Stimulated activated naive CD8-positive, alpha-beta T cell treated with anti-CD3 and anti-CD28 coated beads, Interleukin-15, amount 100 ng/mL, for 72 hours (primary cell): Measurements from ENCODE around the gene FABP1.

Source experiments
- ATAC-seq: fragments of 150-1000 bp; cut with Tn5 transposase; 2 replicates; pipeline ENCODE4 v1.10.0; 2021; ENCODE audit warnings: mild to moderate bottlenecking, moderate library complexity
- DNase-seq, 2 donors: peaks; one replicate each; pipeline ENCODE4 v3.0.0; 2021 to 2022
- H3K27ac Mint-ChIP-seq, 2 donors: one replicate each; pipeline ENCODE4 v1.8.0; 2022; ENCODE audit warnings: mild to moderate bottlenecking in 2 of 2, mixed read lengths in 2 of 2, moderate library complexity in 2 of 2
- H3K27me3 Mint-ChIP-seq: one replicate; pipeline ENCODE4 v1.8.0; 2022; ENCODE audit warnings: mixed read lengths
- H3K4me1 Mint-ChIP-seq: one replicate; pipeline ENCODE4 v1.8.0; 2022; ENCODE audit warnings: mild to moderate bottlenecking, mixed read lengths
- H3K4me3 Mint-ChIP-seq, 2 donors: one replicate each; pipeline ENCODE4 v1.8.0; 2022; ENCODE audit warnings: mild to moderate bottlenecking in 2 of 2, mixed read lengths in 2 of 2, moderate library complexity in 1 of 2
- H3K9me3 Mint-ChIP-seq, 2 donors: one replicate each; pipeline ENCODE4 v1.8.0; 2022; ENCODE audit warnings: mixed read lengths in 2 of 2

FABP1 gene

GRCh38 chr2:88125924-88126771, 1.7 kb downstream of the FABP1 start:
- ATAC-seq (no peak), DNase-seq (no peak)
- Mint-ChIP-seq H3K27ac (no peak overlapping the region), H3K4me1 (no peaks in the 10 kb centered on the region), H3K4me3 (no peak overlapping the region), H3K9me3 (no peaks in the 10 kb centered on the region), H3K27me3 (peaks cover 17% of the 10 kb centered on the region)

- Mint-ChIP-seq H3K4me3 (no peak overlapping the region), H3K9me3 (no peaks in the 10 kb centered on the region), H3K27ac (no peak overlapping the region), H3K27me3 (peaks cover 17% of the 10 kb centered on the region), H3K4me1 (no peaks in the 10 kb centered on the region)
- DNase-seq (no peak), ATAC-seq (no peak)
These were observed 2.4 kb downstream of the FABP1 start for GRCh38 chr2:88125344-88125923.

DNA sequence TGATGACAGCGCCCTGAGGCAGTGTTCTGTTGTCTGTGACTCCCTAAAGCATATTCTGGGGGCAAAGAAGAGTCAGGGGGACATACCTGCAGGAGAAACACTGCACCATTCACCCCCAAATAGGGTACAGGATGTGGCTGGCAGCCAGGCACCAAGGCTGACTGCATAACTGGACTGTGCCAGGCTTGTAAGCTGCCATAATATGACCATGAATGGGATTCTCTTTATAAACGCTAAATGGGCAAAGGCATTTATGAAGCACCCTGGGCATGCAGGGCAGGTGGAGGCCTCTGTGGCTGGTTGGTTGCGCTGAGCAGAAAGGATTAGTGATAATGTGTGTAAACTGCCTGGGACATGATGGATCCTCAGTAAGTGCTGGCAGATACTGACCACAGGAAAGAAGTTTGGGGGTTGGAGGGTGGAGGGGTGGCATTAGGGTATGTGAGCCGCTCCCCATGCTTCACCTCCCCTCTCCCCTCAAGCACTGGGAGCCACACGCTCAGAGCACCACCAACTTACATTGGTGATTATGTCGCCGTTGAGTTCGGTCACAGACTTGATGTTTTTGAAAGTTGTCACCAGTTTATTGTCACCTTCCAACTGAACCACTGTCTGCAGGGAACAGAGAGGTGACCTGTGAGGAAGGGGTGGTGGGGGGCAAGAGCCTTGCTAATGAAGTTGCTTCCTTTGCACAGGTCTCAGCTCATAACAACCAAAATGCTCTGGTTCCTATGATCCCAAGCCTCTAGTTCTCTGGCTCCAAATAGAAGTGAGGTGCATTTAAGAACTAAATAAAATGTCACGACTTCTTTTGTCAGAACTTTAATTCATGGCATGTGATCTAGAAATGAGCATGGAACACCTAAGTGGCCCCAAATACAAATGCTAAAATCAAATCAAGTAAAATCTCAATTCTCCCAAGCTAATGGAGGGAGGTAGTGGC, 3.6 kb downstream of the FABP1 start:
- peaks cover 17% of the 10 kb centered on the region for H3K27me3 Mint-ChIP-seq
- ATAC-seq (no peak), DNase-seq (no peak)
- no peak overlapping the region for H3K27ac Mint-ChIP-seq
- no peak overlapping the region for H3K4me3 Mint-ChIP-seq
- no peaks in the 10 kb centered on the region for H3K4me1 Mint-ChIP-seq
- no peaks in the 10 kb centered on the region for H3K9me3 Mint-ChIP-seq

DNA sequence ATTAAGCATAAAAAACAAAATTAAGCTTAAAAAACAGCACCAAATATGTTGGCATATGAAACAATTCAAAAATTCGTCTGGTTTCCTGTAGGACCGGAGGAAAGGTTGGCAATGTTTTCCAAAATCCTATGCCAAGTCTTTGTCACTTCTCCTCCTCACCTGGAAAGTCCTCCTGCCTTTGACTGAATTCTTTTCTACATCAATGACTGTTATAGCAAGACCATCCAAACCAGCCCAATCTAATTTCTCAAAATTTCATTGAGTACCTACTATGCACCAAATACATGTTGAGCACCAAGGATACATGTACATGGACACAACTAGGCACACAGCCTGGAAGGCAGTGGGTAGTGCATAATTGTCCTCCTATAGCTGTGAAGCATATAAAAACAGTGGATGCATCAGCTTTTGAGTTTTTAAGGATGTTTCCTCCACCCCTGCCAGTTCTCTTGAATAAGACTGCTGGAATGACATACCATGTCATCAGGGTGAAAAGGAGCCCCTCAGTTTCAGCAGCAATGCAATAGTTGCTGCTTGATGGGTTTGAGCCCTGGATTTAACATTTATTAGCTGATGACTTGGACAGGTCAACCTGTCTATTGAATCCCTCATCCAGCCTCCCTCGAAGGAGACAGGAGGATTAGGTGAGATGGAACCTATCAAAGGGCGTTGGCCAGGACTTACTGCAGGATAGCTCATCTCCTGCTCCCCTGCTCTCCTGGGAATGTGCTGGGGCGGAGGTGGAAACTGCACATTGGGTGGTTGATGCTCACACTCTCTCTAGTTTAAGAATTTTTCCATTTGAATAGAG, 4.5 kb downstream of the FABP1 start:
- Mint-ChIP-seq H3K27ac (no peak overlapping the region), H3K4me3 (no peak overlapping the region), H3K9me3 (no peaks in the 10 kb centered on the region), H3K4me1 (no peaks in the 10 kb centered on the region), H3K27me3 (peaks cover 17% of the 10 kb centered on the region)
- ATAC-seq (no peak), DNase-seq (no peak)

- H3K27me3 Mint-ChIP-seq = peaks cover 17% of the 10 kb centered on the region
- ATAC-seq (no peak), DNase-seq (no peak)
- H3K9me3 Mint-ChIP-seq = no peaks in the 10 kb centered on the region
- H3K4me1 Mint-ChIP-seq = no peaks in the 10 kb centered on the region
- H3K27ac Mint-ChIP-seq = no peak overlapping the region
- H3K4me3 Mint-ChIP-seq = no peak overlapping the region
These were observed 5.5 kb downstream of the FABP1 start for GRCh38 chr2:88122141-88122884.

- Mint-ChIP-seq H3K4me1 (no peaks in the 10 kb centered on the region), H3K9me3 (no peaks in the 10 kb centered on the region), H3K27me3 (peaks cover 14% of the 10 kb centered on the region)
These were observed 6.2 kb downstream of the FABP1 start for GRCh38 chr2:88121678-88122077.

DNA sequence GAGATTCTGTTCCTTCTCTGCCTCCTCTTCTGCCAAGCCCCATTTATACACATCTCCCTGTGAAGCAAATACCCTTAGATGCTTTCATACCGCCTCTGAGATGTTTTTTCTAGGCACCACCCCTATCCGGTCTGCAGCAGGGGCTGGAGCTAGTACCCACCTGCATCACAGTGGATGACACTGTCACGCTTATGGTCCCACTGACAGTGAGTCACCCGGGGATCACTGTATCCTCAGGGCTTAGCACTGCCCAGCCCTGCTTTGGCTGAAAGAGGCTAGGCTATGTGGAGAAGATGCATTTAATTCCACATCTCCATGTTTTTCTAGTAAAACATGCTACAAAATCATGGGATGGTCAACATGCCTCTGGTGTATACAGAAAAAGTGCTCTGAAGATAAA, 9.9 kb downstream of the FABP1 start:
- no peak for ATAC-seq
- no peak for DNase-seq
- no peaks in the 10 kb centered on the region for H3K9me3 Mint-ChIP-seq
- H3K4me1 Mint-ChIP-seq = no peaks in the 10 kb centered on the region
- H3K27me3 Mint-ChIP-seq = no peaks in the 10 kb centered on the region
- no peak overlapping the region for H3K4me3 Mint-ChIP-seq
- H3K27ac Mint-ChIP-seq = peak overlapping the region in 1 of 2 donors; percentile 53

More at GRCh38 chr2:88121678-88122077, 6.2 kb downstream of the FABP1 start:
- Mint-ChIP-seq H3K4me3 (no peak overlapping the region), H3K27ac (no peak overlapping the region)
- no peak for DNase-seq
- ATAC-seq = no peak

GRCh38 chr2:88116669-88117432, 11.0 kb downstream of the FABP1 start:
- Mint-ChIP-seq H3K9me3 (no peaks in the 10 kb centered on the region), H3K27me3 (no peaks in the 10 kb centered on the region), H3K4me1 (no peaks in the 10 kb centered on the region), H3K27ac (no peak overlapping the region), H3K4me3 (no peak overlapping the region)
- ATAC-seq (no peak), DNase-seq (no peak)

- H3K27ac Mint-ChIP-seq = peak overlapping the region; percentile 12 to 82
- no peaks in the 10 kb centered on the region for H3K27me3 Mint-ChIP-seq
- DNase-seq (no peak), ATAC-seq (no peak)
- H3K4me3 Mint-ChIP-seq = no peak overlapping the region
- no peaks in the 10 kb centered on the region for H3K9me3 Mint-ChIP-seq
- H3K4me1 Mint-ChIP-seq = no peaks in the 10 kb centered on the region
These were observed 11.9 kb downstream of the FABP1 start for GRCh38 chr2:88115825-88116518.

DNA sequence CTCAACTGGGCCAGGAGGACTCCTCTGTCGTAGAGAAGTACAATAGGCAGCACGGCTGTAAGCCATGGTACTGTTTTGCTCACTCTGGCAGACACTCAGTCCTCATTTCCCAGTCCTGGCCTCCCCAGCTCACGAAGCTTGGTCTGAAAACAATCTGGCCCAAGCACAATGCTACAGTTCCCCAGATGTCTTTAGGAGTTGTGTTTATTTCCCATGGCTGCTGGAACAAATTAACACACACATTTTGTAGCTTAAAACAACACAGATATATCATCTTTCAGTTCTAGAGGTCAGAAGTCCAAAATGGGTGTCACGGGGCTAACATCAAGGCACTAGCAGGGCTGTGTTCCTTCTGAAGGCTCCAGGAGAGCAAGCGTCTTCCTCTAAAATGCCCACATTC, 13.0 kb downstream of the FABP1 start:
- no peak for ATAC-seq
- DNase-seq = no peak
- no peaks in the 10 kb centered on the region for H3K9me3 Mint-ChIP-seq
- H3K27ac Mint-ChIP-seq = no peak overlapping the region
- no peaks in the 10 kb centered on the region for H3K4me1 Mint-ChIP-seq
- no peak overlapping the region for H3K4me3 Mint-ChIP-seq
- no peaks in the 10 kb centered on the region for H3K27me3 Mint-ChIP-seq

DNA sequence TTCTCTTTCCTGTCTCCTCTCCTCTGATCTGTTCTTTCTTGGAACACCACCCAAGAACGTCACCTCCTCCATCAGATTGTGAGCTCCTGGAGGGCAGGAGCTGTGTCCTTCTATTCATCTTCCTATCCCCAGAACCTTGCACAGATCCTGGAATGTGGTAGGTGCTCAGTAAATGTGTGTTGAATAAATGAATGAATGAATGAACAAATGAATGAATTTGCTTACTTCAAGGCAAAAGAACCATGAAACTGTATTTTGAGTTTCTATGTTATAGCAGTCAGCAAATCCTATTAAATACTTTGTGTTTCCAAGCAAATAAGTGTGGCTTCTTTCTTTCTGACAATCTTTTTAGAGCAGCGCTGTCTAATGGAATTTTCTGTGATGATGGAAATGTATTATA, 14.8 kb downstream of the FABP1 start:
- Mint-ChIP-seq H3K4me1 (no peaks in the 10 kb centered on the region), H3K27me3 (no peaks in the 10 kb centered on the region), H3K4me3 (no peak overlapping the region), H3K9me3 (no peaks in the 10 kb centered on the region), H3K27ac (no peak overlapping the region)
- no peak for DNase-seq
- no peak for ATAC-seq

DNA sequence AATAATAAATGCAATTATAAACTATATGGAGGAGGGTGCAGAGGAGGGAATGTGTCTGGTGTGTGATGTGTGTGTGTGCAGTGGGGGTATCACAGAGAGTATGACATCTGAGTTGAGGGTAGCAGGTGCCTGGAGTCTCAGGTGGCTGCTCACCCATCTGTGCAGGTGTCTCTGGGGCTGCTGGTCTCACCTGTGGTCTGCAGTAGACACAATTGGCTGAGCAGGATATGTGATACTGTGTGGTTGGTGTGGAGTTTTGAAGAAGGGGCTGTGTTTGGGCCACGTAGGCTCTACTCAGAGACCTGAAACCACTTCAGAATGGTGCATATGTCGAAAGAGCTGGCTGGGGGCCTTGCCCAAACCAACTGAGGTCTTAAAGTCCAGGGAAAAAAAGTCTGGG, 17.0 kb downstream of the FABP1 start:
- Mint-ChIP-seq H3K27ac (no peak overlapping the region), H3K4me3 (no peak overlapping the region), H3K27me3 (no peaks in the 10 kb centered on the region), H3K4me1 (no peaks in the 10 kb centered on the region), H3K9me3 (no peaks in the 10 kb centered on the region)
- ATAC-seq = no peak
- DNase-seq = no peak

- ATAC-seq = no peak
- no peak overlapping the region for H3K4me3 Mint-ChIP-seq
- H3K4me1 Mint-ChIP-seq = no peaks in the 10 kb centered on the region
- no peaks in the 10 kb centered on the region for H3K27me3 Mint-ChIP-seq
- no peaks in the 10 kb centered on the region for H3K9me3 Mint-ChIP-seq
- no peak for DNase-seq
- H3K27ac Mint-ChIP-seq = no peak overlapping the region
These were observed 19.1 kb downstream of the FABP1 start for GRCh38 chr2:88108796-88109195.

DNA sequence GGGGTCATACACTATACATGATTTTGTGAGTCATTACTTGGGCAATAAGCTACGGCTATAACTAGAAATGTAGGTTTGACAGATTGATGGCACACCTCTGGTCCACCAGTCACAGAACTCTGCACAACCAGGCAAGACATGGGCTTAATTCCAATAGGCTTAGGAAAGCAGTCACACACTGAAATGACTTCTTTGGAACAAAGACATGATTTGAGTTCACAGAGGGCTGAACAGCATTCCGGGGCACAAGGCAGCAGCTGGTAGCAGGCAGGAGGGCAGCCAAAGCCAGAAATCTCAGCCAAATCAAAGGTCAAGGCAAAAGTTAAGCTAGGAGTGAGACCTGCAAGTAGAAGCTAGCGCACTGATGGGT, 27.4 kb downstream of the FABP1 start:
- H3K27ac Mint-ChIP-seq = no peak overlapping the region
- no peak for ATAC-seq
- H3K9me3 Mint-ChIP-seq = no peaks in the 10 kb centered on the region
- no peaks in the 10 kb centered on the region for H3K4me1 Mint-ChIP-seq
- no peak for DNase-seq
- H3K27me3 Mint-ChIP-seq = no peaks in the 10 kb centered on the region
- H3K4me3 Mint-ChIP-seq = no peak overlapping the region
